AG04450 (cell line): ENCODE results near the gene USP17L22. TPM values are rescaled to one million over a fixed set of nuclear protein-coding genes. Genes with fewer than 3 reads are reported as not detected.
"Not testable (repeated sequence)": the region's sequence is repeated elsewhere in the genome, so short reads cannot be mapped to it uniquely, and the experiment has no call there.

Source experiments
- CTCF ChIA-PET: fragments of 300-600, 350-600 bp; formaldehyde crosslinking; extraction: SDS; loops from one replicate; lab custom pipeline; 2022; ENCODE audit warnings: antibody characterized with exemption, inconsistent platforms; lab: Charles Lee
- POLR2A ChIA-PET: fragments of 350-600 bp; formaldehyde crosslinking; extraction: SDS; loops from one replicate; lab custom pipeline; 2021; ENCODE audit warnings: antibody characterized with exemption, inconsistent platforms; lab: Yijun Ruan, JAX
- DNase-seq: peaks from one replicate; pipeline ENCODE4 v3.0.0-alpha.2; 2011; ENCODE audit warnings: low read depth, low spot score
- H3K27ac ChIP-seq: one replicate; pipeline ENCODE4 v1.5.1; 2012; ENCODE audit warnings: low read depth, low read length, control low read depth
- H3K27me3 ChIP-seq: one replicate; pipeline ENCODE4 v1.6.0; 2012; ENCODE audit warnings: low read length; ENCODE audit not compliant: control insufficient read depth, insufficient read depth
- H3K4me3 ChIP-seq: 2 replicates; pipeline ENCODE4 v1.5.1; 2011; ENCODE audit warnings: mild to moderate bottlenecking, low read depth, low read length, control low read depth
- H3K9me3 ChIP-seq: 2 replicates; pipeline ENCODE4 v1.5.1; 2012; ENCODE audit warnings: low read length; ENCODE audit not compliant: control insufficient read depth, insufficient read depth
- polyA plus RNA-seq: library from polyadenylated mRNA; depleted of rRNA; stranded (reverse); fragments of >200 nt; gene quantifications from 2 replicates; pipeline ENCODE4 v1.2.3, GENCODE V29; 2011; rRNA removed

Gene USP17L22
- polyA plus RNA-seq, 1 experiment: not detected

GRCh38 chr4:9271719-9272118 is 4.3 kb downstream of the USP17L22 start:
- H3K9me3 ChIP-seq, CTCF ChIA-PET, POLR2A ChIA-PET, H3K27me3 ChIP-seq, H3K27ac ChIP-seq, H3K4me3 ChIP-seq, DNase-seq: not testable (repeated sequence)

Other genes starting within 250 kb of the USP17L22 start
- not detected in 2 replicates for gene FAM90A26, start 97.2 kb upstream of the USP17L22 start, polyA plus RNA-seq
- not detected in 2 replicates for gene USP17L10, start 57.0 kb upstream of the USP17L22 start, polyA plus RNA-seq
- not detected in 2 replicates for gene USP17L11, start 52.2 kb upstream of the USP17L22 start, polyA plus RNA-seq
- gene USP17L12, start 47.5 kb upstream of the USP17L22 start, polyA plus RNA-seq: not detected in 2 replicates
- gene USP17L13, start 42.7 kb upstream of the USP17L22 start, polyA plus RNA-seq: not detected in 2 replicates
- not detected in 2 replicates for gene USP17L15, start 33.2 kb upstream of the USP17L22 start, polyA plus RNA-seq
- gene USP17L17, start 23.7 kb upstream of the USP17L22 start, polyA plus RNA-seq: not detected in 2 replicates
- not detected in 2 replicates for gene USP17L18, start 19.0 kb upstream of the USP17L22 start, polyA plus RNA-seq
- gene USP17L19, start 14.2 kb upstream of the USP17L22 start, polyA plus RNA-seq: not detected in 2 replicates
- gene USP17L20, start 9.5 kb upstream of the USP17L22 start, polyA plus RNA-seq: not detected in 2 replicates
- gene USP17L21, start 4.7 kb upstream of the USP17L22 start, polyA plus RNA-seq: not detected in 2 replicates
- not detected in 2 replicates for gene USP17L24, start 57.5 kb downstream of the USP17L22 start, polyA plus RNA-seq
- not detected in 2 replicates for gene USP17L25, start 62.3 kb downstream of the USP17L22 start, polyA plus RNA-seq
- not detected in 2 replicates for gene USP17L26, start 67.0 kb downstream of the USP17L22 start, polyA plus RNA-seq
- gene USP17L5, start 71.8 kb downstream of the USP17L22 start, polyA plus RNA-seq: not detected in 2 replicates
- not detected in 2 replicates for gene USP17L27, start 76.5 kb downstream of the USP17L22 start, polyA plus RNA-seq
- not detected in 2 replicates for gene USP17L28, start 81.3 kb downstream of the USP17L22 start, polyA plus RNA-seq
- not detected in 2 replicates for gene USP17L29, start 86.0 kb downstream of the USP17L22 start, polyA plus RNA-seq
- not detected in 2 replicates for gene USP17L30, start 95.5 kb downstream of the USP17L22 start, polyA plus RNA-seq
- not detected in 2 replicates for gene DEFB131A, start 176.8 kb downstream of the USP17L22 start, polyA plus RNA-seq